ENCODE measurements around the gene MUC13. TPM values are rescaled to one million over a fixed set of nuclear protein-coding genes. Genes with fewer than 3 reads are reported as not detected.

MUC13 gene
- total and polyA plus RNA-seq, 9 of the 15 experiments (the other 6 are each of a cell fraction or from before 2014, with no cell fraction given): 0.09 TPM; not detected in 8

DNA sequence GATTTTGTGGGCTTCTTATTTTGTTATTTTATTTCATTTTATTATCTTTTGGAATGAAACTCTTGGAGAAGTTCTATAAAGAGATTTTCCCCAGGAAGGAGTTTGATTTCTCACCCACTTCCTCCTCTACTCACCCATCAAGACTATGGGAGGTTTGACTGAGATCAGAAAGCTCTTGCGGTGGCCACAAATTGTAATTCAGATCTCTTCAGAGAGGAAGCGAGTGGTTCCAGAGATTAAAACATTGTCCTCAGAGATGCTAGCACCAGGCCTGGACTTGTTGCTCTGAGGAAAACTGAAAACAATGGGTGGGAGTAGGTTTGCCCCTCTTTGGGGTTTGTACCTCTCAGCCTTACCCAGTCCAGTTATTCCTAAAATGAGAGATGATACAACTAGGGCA is 8.1 kb upstream of the MUC13 start:
- Histone ChIP-seq H3K4me1 (replicated peaks in 1 of 2; ENCODE audit: control insufficient read depth in 2 of 2, insufficient read depth in 2 of 2, low read length in 2 of 2) (no peaks in the 10 kb centered on the region; a peak in 1 of 5 replicates), H3K9me3 (replicated peaks; ENCODE audit: control insufficient read depth, insufficient read depth, low read depth, low read length) (no peaks in the 10 kb centered on the region), H3K79me2 (ENCODE audit: control insufficient read depth, insufficient read depth, low read length) (no peaks in the 10 kb centered on the region), H2AFZ (ENCODE audit: low read depth, low read length) (no peak overlapping the region), H3K9me1 (ENCODE audit: control insufficient read depth, insufficient read depth, low read length) (no peaks in the 10 kb centered on the region), H3K27me3 (ENCODE audit: control insufficient read depth in 2 of 2, insufficient read depth in 2 of 2, low read length in 2 of 2) (peaks cover 0 to 14% of the 10 kb centered on the region in 2 experiments; a peak in 2 of 5 replicates), H3K4me3 (no peak overlapping the region), H3K9ac (ENCODE audit: insufficient read depth in 1 of 2, low read depth in 2 of 2, low read length in 2 of 2) (no peak overlapping the region), H4K20me1 (replicated peaks; ENCODE audit: control insufficient read depth, insufficient read depth, low read length) (no peaks in the 10 kb centered on the region), H3K27ac (ENCODE audit: extremely low read depth, low read depth, low read length) (no peak overlapping the region), H3K36me3 (ENCODE audit: control insufficient read depth, insufficient read depth, low read length) (no peaks in the 10 kb centered on the region), H3K4me2 (ENCODE audit: insufficient read depth, low read length) (no peak overlapping the region)
- in situ Hi-C loops (cut with MboI): no loop called here
- 7% methylated on average over 2 of the region's 2 CpGs for WGBS (ENCODE audit: insufficient coverage, low coverage, missing lambda C conversion rate)
- ATAC-seq (no peak), DNase-seq (ENCODE audit: extremely low read depth in 1 of 4, low spot score in 3 of 4) (no peak), FAIRE-seq (no peak)
- intact Hi-C loops (cut with micrococcal nuclease): no loop called here
- BruUV-seq (replicated peaks): no TSS peak
- CTCF ChIA-PET (ENCODE audit: low intra/inter-chr PET ratio): no interaction called here
- POLR2A ChIA-PET: interaction anchor here (1.2 kb wide), 1 partner anchor 7 kb away, joined by 3 read pairs; no protein-coding TSS in a partner anchor
- TF ChIP-seq ZC3H8 (IDR thresholded peaks at IDR 0.05) (no peak), POLR2AphosphoS5 (IDR thresholded peaks at IDR 0.05; ENCODE audit: control insufficient read depth, insufficient read depth, low read depth, low read length) (no peak), NCOA2 (IDR thresholded peaks at IDR 0.05; ENCODE audit: partially characterized antibody in 2 of 2) (no peak), SUPT5H (IDR thresholded peaks at IDR 0.05) (no peak), CHD2 (IDR thresholded peaks at IDR 0.05; ENCODE audit: low read depth, low read length) (no peak), RBM15 (IDR thresholded peaks at IDR 0.05; ENCODE audit: insufficient read depth, low read length) (no peak), MAFF (IDR thresholded peaks at IDR 0.05; ENCODE audit: low read length) (no peak), RUNX1 (IDR thresholded peaks at IDR 0.05; ENCODE audit: low read depth) (no peak), PPARD (CRISPR knock-in tag; IDR thresholded peaks at IDR 0.05) (no peak), TOE1 (IDR thresholded peaks at IDR 0.05; ENCODE audit: borderline replicate concordance) (no peak), TOE1 (CRISPR knock-in tag; IDR thresholded peaks at IDR 0.05; ENCODE audit: borderline replicate concordance, low read depth) (no peak), XRCC3 (IDR thresholded peaks at IDR 0.05) (no peak), CREB1 (IDR thresholded peaks at IDR 0.05) (no peak), CREB1 (CRISPR knock-in tag; IDR thresholded peaks at IDR 0.05) (no peak), ILF3 (IDR thresholded peaks at IDR 0.05; ENCODE audit: borderline replicate concordance) (no peak), SETDB1 (IDR thresholded peaks at IDR 0.05; ENCODE audit: low read length) (no peak)
- TF ChIP-seq, protein P1, sequence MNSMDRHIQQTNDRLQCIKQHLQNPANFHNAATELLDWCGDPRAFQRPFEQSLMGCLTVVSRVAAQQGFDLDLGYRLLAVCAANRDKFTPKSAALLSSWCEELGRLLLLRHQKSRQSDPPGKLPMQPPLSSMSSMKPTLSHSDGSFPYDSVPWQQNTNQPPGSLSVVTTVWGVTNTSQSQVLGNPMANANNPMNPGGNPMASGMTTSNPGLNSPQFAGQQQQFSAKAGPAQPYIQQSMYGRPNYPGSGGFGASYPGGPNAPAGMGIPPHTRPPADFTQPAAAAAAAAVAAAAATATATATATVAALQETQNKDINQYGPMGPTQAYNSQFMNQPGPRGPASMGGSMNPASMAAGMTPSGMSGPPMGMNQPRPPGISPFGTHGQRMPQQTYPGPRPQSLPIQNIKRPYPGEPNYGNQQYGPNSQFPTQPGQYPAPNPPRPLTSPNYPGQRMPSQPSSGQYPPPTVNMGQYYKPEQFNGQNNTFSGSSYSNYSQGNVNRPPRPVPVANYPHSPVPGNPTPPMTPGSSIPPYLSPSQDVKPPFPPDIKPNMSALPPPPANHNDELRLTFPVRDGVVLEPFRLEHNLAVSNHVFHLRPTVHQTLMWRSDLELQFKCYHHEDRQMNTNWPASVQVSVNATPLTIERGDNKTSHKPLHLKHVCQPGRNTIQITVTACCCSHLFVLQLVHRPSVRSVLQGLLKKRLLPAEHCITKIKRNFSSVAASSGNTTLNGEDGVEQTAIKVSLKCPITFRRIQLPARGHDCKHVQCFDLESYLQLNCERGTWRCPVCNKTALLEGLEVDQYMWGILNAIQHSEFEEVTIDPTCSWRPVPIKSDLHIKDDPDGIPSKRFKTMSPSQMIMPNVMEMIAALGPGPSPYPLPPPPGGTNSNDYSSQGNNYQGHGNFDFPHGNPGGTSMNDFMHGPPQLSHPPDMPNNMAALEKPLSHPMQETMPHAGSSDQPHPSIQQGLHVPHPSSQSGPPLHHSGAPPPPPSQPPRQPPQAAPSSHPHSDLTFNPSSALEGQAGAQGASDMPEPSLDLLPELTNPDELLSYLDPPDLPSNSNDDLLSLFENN (IDR thresholded peaks at IDR 0.05; ENCODE audit: low read depth in 2 of 2, low read length in 2 of 2): no peak
- TF ChIP-seq, protein P2, sequence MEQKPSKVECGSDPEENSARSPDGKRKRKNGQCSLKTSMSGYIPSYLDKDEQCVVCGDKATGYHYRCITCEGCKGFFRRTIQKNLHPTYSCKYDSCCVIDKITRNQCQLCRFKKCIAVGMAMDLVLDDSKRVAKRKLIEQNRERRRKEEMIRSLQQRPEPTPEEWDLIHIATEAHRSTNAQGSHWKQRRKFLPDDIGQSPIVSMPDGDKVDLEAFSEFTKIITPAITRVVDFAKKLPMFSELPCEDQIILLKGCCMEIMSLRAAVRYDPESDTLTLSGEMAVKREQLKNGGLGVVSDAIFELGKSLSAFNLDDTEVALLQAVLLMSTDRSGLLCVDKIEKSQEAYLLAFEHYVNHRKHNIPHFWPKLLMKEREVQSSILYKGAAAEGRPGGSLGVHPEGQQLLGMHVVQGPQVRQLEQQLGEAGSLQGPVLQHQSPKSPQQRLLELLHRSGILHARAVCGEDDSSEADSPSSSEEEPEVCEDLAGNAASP (IDR thresholded peaks at IDR 0.05): no peak
- TF ChIP-seq, protein P3, sequence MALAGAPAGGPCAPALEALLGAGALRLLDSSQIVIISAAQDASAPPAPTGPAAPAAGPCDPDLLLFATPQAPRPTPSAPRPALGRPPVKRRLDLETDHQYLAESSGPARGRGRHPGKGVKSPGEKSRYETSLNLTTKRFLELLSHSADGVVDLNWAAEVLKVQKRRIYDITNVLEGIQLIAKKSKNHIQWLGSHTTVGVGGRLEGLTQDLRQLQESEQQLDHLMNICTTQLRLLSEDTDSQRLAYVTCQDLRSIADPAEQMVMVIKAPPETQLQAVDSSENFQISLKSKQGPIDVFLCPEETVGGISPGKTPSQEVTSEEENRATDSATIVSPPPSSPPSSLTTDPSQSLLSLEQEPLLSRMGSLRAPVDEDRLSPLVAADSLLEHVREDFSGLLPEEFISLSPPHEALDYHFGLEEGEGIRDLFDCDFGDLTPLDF (CRISPR knock-in tag; IDR thresholded peaks at IDR 0.05): no peak

Measured in K562 (cell line).